ENCODE measurements around the gene WNT9B.

WNT9B gene

DNA sequence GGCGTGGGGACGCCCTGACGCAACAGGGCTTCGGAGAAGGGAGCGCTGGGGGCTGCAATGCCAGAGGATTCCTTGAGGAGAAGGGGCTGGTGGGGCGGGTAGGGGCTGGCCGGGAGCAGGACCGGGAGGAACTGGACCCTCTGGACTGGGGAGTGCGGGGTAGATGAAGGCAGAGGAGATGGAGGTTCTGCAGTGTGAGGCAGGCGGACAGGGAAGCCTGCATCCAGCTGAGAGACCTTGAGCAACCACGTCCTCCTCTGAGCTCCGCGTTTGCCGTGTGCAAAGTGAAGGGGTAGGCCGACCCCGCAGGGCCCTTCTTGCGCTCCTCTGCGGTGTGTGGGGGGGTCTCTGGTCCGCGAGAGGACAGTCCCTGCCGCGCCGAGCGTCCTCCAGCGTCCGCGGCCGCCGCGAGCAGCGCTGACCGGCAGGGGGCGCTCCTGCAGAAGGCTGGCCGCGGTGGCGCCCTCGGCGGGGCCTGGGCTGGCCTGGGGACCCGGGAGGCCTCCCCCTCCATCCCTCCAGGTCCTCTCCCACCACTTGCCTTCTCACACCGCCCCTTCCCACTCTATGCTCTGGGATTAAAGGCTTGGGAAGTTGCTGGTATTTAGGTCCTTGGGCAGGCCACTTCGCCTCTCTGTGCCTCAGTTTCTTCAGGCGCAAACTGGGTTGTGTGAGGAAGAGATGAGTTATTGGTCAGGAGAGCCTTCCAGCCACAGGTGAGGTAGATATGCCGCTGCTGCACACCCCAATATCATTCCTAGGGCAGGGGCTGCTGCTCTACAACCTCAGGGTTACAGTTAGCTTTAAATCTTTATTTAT is 9.6 kb upstream of the WNT9B start:
- TF ChIP-seq, protein P1, sequence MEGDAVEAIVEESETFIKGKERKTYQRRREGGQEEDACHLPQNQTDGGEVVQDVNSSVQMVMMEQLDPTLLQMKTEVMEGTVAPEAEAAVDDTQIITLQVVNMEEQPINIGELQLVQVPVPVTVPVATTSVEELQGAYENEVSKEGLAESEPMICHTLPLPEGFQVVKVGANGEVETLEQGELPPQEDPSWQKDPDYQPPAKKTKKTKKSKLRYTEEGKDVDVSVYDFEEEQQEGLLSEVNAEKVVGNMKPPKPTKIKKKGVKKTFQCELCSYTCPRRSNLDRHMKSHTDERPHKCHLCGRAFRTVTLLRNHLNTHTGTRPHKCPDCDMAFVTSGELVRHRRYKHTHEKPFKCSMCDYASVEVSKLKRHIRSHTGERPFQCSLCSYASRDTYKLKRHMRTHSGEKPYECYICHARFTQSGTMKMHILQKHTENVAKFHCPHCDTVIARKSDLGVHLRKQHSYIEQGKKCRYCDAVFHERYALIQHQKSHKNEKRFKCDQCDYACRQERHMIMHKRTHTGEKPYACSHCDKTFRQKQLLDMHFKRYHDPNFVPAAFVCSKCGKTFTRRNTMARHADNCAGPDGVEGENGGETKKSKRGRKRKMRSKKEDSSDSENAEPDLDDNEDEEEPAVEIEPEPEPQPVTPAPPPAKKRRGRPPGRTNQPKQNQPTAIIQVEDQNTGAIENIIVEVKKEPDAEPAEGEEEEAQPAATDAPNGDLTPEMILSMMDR (conservative IDR thresholded peaks at IDR 0.05; ENCODE audit: low read depth, low read length), result peak; percentile 42
- peak overlapping the region; percentile 28 for H3K4me3 ChIP-seq (ENCODE audit: low read depth, low read length)
- DNase-seq (ENCODE audit: low read depth), result no peak

DNA sequence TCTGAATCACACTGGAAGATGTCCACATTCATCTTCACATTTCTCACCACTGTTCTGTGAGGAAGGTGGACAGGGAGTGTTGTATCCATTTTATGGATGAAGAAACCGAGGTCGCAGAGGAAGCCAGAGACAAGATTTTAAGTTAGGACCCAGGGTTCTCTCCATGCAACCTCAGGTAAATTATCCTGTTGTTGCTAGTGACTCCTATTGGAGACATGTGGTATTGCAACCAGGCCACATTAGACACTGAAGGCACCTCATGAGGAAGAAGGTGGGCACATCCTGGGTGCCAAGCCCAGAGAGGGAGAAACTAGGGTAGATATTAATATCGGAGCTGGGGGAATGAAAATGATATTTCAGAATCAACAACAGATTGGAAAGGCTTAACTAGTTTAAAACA is 8.5 kb upstream of the WNT9B start:
- DNase-seq (ENCODE audit: low read depth), result no peak
- TF ChIP-seq, protein P1 (conservative IDR thresholded peaks at IDR 0.05; ENCODE audit: low read depth, low read length), result peak; percentile 65
- H3K4me3 ChIP-seq (ENCODE audit: low read depth, low read length), result no peak overlapping the region

DNA sequence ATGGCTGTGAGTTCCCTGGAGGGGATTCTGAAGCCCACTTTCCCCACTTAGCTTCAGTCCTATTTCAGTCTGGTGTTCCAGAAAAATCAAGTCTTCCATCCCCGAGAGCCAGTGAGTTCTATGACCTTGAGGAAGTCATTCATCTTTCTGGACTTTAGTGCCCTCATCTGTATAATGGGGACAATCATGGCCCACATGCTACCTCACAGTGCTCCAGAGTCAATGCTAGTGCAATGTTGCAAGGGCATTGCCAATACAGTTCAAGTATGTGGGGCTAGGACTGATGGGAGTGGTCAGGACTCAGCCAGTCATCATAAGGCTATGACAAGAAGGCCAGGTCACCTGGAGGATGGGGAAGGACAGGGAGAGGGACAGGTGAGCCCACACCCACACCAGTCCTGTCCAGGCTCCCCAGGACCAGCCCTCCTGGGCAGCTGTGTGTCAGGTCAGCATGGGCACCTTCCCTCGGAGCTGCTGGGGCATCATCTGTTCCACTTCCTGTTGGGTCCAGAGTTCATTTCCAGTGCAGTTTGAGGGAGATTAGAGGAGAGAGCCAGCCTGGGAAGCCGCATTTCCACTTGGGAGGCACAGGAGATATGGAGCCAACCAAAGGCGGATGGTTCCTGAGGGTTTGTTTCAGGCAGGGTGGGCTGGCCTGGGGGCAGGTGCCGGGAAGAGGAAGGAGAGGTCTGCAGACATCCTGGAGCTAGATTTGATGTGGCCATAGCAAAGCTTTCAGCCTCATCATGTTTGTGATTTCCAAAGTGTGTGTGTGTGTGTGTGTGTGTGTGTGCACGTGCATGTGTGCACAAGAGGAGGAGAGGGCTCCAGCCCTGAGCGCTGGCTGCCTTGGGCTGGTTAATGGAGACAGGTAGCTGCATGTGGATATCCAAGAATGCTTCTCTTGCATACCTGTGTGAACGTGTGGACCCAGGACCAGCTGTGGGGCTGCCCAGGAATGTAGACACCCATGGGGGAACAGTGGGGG is 3.9 kb upstream of the WNT9B start:
- H3K4me3 ChIP-seq (ENCODE audit: low read depth, low read length), result no peak overlapping the region
- TF ChIP-seq, protein P1 (conservative IDR thresholded peaks at IDR 0.05; ENCODE audit: low read depth, low read length), result no peak
- no peak for DNase-seq (ENCODE audit: low read depth)

DNA sequence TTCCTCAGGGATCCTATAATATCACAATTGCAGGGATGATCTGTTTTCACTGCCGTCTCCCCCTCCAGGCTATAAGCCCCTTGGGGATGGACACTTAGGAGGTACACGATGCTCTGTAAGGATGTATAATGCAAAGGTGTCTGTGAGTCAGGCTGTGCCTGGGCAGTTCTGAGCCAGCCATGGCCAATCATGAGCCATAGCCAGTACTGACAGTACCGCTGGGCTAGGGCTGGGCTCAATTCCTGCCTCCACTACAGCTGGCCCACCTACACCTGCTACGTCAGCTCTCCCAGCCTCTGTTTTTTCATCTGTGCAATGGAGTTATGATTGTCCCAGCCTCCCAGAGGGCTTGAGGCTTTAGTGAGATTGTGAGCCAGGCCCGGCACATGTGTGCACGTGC is 2.8 kb upstream of the WNT9B start:
- no peak overlapping the region for H3K4me3 ChIP-seq (ENCODE audit: low read depth, low read length)
- DNase-seq (ENCODE audit: low read depth), result no peak
- TF ChIP-seq, protein P1 (conservative IDR thresholded peaks at IDR 0.05; ENCODE audit: low read depth, low read length), result no peak

DNA sequence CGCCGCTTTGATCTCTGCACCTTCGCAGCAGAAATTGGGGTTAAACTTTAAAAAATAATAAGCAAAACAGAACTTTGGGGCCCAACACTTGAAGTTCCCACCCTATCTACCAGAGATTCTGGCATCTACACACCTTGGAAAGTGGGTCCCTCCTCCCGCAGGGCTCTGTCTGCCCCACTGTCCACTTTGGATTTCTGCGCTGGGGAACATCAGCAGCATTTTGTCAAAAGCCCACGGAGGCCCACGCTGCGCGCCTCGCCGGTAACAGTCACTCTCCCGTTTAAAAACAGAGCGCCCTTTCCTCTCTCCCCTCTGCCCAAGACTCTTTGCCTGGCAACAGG is 725 bp upstream of the WNT9B start:
- H3K4me3 ChIP-seq (ENCODE audit: low read depth, low read length), result no peak overlapping the region
- TF ChIP-seq, protein P1 (conservative IDR thresholded peaks at IDR 0.05; ENCODE audit: low read depth, low read length), result no peak
- no peak for DNase-seq (ENCODE audit: low read depth)

DNA sequence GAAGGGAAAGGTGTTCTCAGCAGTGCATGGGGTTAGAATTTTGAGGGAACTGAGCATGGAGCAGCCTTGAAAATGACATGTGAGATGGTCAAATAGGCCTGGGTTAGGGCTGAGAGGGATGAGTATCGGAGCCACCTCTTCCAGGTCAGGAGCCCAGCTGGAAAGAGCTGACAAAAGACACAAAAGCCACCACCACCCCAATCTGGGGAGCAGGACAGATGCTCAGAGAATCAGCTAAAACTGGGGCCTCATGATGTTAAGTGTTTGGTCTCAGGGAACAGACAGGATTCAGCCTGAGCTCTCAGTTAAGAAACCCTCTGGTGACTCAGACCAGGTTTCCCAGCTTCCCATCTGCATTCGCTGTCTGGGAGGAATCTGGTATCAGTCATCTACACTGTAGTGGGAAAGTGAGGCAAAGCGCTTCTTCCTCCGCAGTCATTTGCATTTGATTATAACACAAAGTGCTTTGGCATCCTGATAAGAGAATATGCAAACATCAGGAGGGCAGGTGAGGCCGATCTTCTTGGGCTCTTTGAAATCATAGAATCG is 2.6 kb downstream of the WNT9B start:
- H3K4me3 ChIP-seq (ENCODE audit: low read depth, low read length), result no peak overlapping the region
- TF ChIP-seq, protein P1 (conservative IDR thresholded peaks at IDR 0.05; ENCODE audit: low read depth, low read length), result no peak
- DNase-seq (ENCODE audit: low read depth), result peak; percentile 37

All from choroid plexus epithelial cell (primary cell).